CD8-positive, alpha-beta memory T cell (primary cell): ENCODE measurements around the gene PEX7. TPM values are rescaled to one million over a fixed set of nuclear protein-coding genes. Genes with fewer than 3 reads are reported as not detected.

Experiments
- CTCF ChIA-PET: fragments of 350-600 bp; sonication (Branson Sonifier 250); formaldehyde crosslinking; loops from one replicate; lab custom pipeline; 2021; ENCODE audit warnings: antibody characterized with exemption; lab: Charles Lee
- POLR2A ChIA-PET: fragments of 350-600 bp; sonication (Branson Sonifier 250); formaldehyde crosslinking; loops from one replicate; lab custom pipeline; 2021; ENCODE audit warnings: antibody characterized with exemption; lab: Charles Lee
- DNase-seq, 5 donors: peaks; one replicate each; pipeline versions ENCODE4 v3.0.0 to v3.0.0-alpha.2; 2020 to 2022; ENCODE audit warnings: mixed read lengths in 1 of 5
- H3K27ac ChIP-seq: one replicate; pipeline ENCODE4 v1.7.0; 2013; ENCODE audit warnings: low read depth, mild to moderate bottlenecking, low read length, moderate library complexity
- H3K27me3 ChIP-seq: 2 replicates; pipeline ENCODE4 v1.7.0; 2013; ENCODE audit warnings: low read length, mild to moderate bottlenecking; ENCODE audit not compliant: insufficient read depth, poor library complexity, severe bottlenecking
- H3K36me3 ChIP-seq: 2 replicates; pipeline ENCODE4 v1.7.0; 2013; ENCODE audit warnings: mild to moderate bottlenecking, low read length, moderate library complexity; ENCODE audit not compliant: insufficient read depth
- H3K4me1 ChIP-seq: 2 replicates; pipeline ENCODE4 v1.7.0; 2013; ENCODE audit warnings: mild to moderate bottlenecking, low read length, moderate library complexity; ENCODE audit not compliant: insufficient read depth
- H3K4me3 ChIP-seq: 2 replicates; pipeline ENCODE4 v1.7.0; 2013; ENCODE audit warnings: mild to moderate bottlenecking, low read length
- H3K9me3 ChIP-seq: 2 replicates; pipeline ENCODE4 v1.7.0; 2013; ENCODE audit warnings: mild to moderate bottlenecking, low read length
- H3K27ac Mint-ChIP-seq, 8 donors: one replicate each; pipeline ENCODE4 v1.8.0; 2020 to 2021; ENCODE audit warnings: mixed read lengths in 8 of 8, mild to moderate bottlenecking in 6 of 8, inconsistent platforms in 3 of 8, moderate library complexity in 3 of 8
- H3K27me3 Mint-ChIP-seq, 2 donors: one replicate each; pipeline ENCODE4 v1.8.0; 2020 to 2021; ENCODE audit warnings: mixed read lengths in 2 of 2, mild to moderate bottlenecking in 1 of 2, moderate library complexity in 1 of 2
- H3K36me3 Mint-ChIP-seq, 3 donors: one replicate each; pipeline ENCODE4 v1.8.0; 2020 to 2021; ENCODE audit warnings: mixed read lengths in 3 of 3, inconsistent platforms in 1 of 3, mild to moderate bottlenecking in 1 of 3
- H3K4me1 Mint-ChIP-seq, 3 donors: one replicate each; pipeline ENCODE4 v1.8.0; 2020 to 2021; ENCODE audit warnings: mixed read lengths in 3 of 3, inconsistent platforms in 1 of 3, mild to moderate bottlenecking in 1 of 3
- H3K4me3 Mint-ChIP-seq, 7 donors: one replicate each; pipeline ENCODE4 v1.8.0; 2020 to 2021; ENCODE audit warnings: mixed read lengths in 7 of 7, mild to moderate bottlenecking in 6 of 7, moderate library complexity in 4 of 7, inconsistent platforms in 2 of 7
- H3K9me3 Mint-ChIP-seq, 5 donors: one replicate each; pipeline ENCODE4 v1.8.0; 2020 to 2022; ENCODE audit warnings: mixed read lengths in 5 of 5, mild to moderate bottlenecking in 3 of 5, moderate library complexity in 2 of 5, inconsistent platforms in 1 of 5
- polyA plus RNA-seq: library from polyadenylated mRNA; unstranded; fragments of 300-500 nt; fragmentation: Illumina TruSeq; gene quantifications from one replicate; pipeline ENCODE4 v1.2.3, GENCODE V29; 2021
- total RNA-seq, 2 experiments: library from RNA; stranded (reverse); gene quantifications; one replicate each; pipeline ENCODE4 v1.2.3, GENCODE V29; 2021

Gene PEX7
- total and polyA plus RNA-seq, 3 experiments from 2014 or later, result 4.8 to 5.5 (median 4.9) TPM

DNA sequence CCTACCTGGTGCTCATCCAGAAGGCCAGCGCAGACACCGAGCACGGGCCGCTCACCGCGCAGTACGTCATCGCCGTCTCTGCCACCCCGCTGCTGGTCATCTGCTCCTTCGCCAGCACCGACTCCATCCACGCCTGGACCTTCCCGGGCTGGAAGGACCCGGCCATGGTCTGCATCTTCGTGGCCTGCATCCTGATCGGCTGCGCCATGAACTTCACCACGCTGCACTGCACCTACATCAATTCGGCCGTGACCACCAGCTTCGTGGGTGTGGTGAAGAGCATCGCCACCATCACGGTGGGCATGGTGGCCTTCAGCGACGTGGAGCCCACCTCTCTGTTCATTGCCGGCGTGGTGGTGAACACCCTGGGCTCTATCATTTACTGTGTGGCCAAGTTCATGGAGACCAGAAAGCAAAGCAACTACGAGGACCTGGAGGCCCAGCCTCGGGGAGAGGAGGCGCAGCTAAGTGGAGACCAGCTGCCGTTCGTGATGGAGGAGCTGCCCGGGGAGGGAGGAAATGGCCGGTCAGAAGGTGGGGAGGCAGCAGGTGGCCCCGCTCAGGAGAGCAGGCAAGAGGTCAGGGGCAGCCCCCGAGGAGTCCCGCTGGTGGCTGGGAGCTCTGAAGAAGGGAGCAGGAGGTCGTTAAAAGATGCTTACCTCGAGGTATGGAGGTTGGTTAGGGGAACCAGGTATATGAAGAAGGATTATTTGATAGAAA, 101.7 kb downstream of the PEX7 start:
- Mint-ChIP-seq H3K4me3 (peak overlapping the region; percentile 44 to 75 (median 62)), H3K36me3 (no peaks in the 10 kb centered on the region), H3K4me1 (peaks cover 17 to 36% (median 25%) of the 10 kb centered on the region in 3 donors), H3K27me3 (peaks cover 40 to 57% of the 10 kb centered on the region in 2 donors), H3K9me3 (no peaks in the 10 kb centered on the region), H3K27ac (peak overlapping the region in 1 of 8 donors; percentile 53)
- POLR2A ChIA-PET, result no interaction called here
- DNase-seq, result no peak
- Histone ChIP-seq H3K9me3 (no peaks in the 10 kb centered on the region), H3K27me3 (peaks cover 13% of the 10 kb centered on the region), H3K4me1 (peaks cover 23% of the 10 kb centered on the region), H3K36me3 (no peaks in the 10 kb centered on the region), H3K4me3 (no peak overlapping the region), H3K27ac (no peak overlapping the region)
- CTCF ChIA-PET, result interaction anchor here (1.3 kb wide), 1 partner anchor 43 kb away, joined by 3 read pairs; no protein-coding TSS in a partner anchor

DNA sequence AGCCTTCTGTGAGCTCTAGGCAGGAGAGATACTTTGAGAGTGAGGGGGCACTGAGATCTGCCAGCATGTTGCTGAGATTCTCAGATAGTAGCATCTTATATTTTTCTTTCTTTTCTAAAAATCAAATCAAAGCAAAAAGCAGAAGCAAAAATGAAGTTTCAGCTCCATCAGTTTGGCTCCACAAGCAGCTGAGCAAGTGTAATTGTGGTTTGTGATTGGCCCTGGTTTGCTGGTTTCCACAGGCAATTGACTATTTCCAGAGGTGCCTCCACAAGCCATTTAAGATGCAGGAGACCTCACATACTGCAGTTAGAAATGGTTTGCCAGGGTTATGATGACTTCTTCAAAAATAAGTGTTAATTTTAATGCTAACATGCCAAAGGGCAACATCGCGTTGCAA, 104.0 kb downstream of the PEX7 start:
- no peaks in the 10 kb centered on the region for H3K36me3 ChIP-seq
- DNase-seq, result no peak
- Mint-ChIP-seq H3K4me1 (peaks cover 1 to 18% (median 5%) of the 10 kb centered on the region in 3 donors), H3K27ac (no peak overlapping the region), H3K27me3 (peaks cover 30 to 51% of the 10 kb centered on the region in 2 donors), H3K4me3 (no peak overlapping the region), H3K36me3 (peaks cover 0 to 4% (median 0%) of the 10 kb centered on the region in 3 donors), H3K9me3 (no peaks in the 10 kb centered on the region)
- peaks cover 6% of the 10 kb centered on the region for H3K27me3 ChIP-seq
- no peak overlapping the region for H3K4me3 ChIP-seq
- no peaks in the 10 kb centered on the region for H3K9me3 ChIP-seq
- no peak overlapping the region for H3K27ac ChIP-seq
- CTCF ChIA-PET, result no interaction called here
- POLR2A ChIA-PET, result no interaction called here
- H3K4me1 ChIP-seq, result peaks cover 11% of the 10 kb centered on the region

DNA sequence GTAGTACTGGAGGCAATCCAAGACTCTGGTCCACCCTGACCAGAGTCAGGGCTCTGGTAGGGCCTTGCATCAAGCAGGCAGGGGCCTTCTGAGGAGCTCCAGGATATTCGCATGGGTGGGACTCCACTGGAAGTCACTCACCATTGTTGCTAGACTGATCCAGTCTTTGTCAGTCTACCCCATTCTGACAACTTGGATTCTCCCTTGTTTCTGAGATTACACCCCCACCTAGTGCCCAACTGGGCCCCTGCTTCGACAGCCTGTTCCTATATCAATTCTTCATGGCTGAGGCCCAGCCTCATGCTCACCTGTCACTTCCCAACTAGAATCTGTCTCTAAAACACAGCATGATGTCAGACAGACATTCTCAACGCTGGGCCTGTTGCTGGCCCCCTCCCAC, 104.9 kb downstream of the PEX7 start:
- Histone ChIP-seq H3K4me3 (no peak overlapping the region), H3K27me3 (peaks cover 5% of the 10 kb centered on the region), H3K9me3 (no peaks in the 10 kb centered on the region), H3K36me3 (no peaks in the 10 kb centered on the region), H3K27ac (no peak overlapping the region), H3K4me1 (peaks cover 7% of the 10 kb centered on the region)
- Mint-ChIP-seq H3K36me3 (peaks cover 0 to 4% (median 0%) of the 10 kb centered on the region in 3 donors), H3K4me3 (no peak overlapping the region), H3K27me3 (peaks cover 30 to 56% of the 10 kb centered on the region in 2 donors), H3K27ac (no peak overlapping the region), H3K9me3 (no peaks in the 10 kb centered on the region), H3K4me1 (peaks cover 1 to 16% (median 5%) of the 10 kb centered on the region in 3 donors)
- CTCF ChIA-PET, result no interaction called here
- no peak for DNase-seq
- POLR2A ChIA-PET, result no interaction called here

DNA sequence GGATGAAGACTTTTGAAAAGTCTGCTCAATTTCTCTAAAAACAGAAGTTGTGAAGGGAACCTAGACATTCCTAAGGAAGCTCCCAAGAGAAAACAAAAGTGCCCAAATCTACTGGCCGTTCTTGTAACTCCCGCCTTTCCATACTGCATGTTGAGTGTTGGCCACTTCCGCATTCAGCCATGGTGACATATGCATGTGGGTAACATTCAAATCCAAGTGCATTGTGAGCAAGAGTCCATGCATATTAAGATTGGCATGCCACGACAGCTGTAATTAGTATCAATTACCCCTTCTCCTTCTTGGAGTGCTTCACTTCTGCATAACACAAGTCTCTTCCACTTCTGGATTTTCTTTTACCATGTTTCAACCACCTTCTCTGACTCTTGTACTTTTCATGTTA, 108.1 kb downstream of the PEX7 start:
- no peak overlapping the region for H3K27ac Mint-ChIP-seq
- peaks cover 0 to 7% (median 0%) of the 10 kb centered on the region in 3 donors for H3K36me3 Mint-ChIP-seq
- H3K27me3 Mint-ChIP-seq, result peaks cover 21 to 66% of the 10 kb centered on the region in 2 donors
- H3K4me1 Mint-ChIP-seq, result no peaks in the 10 kb centered on the region
- CTCF ChIA-PET, result no interaction called here
- DNase-seq, result no peak
- Histone ChIP-seq H3K27ac (no peak overlapping the region), H3K27me3 (no peaks in the 10 kb centered on the region), H3K4me3 (no peak overlapping the region), H3K4me1 (no peaks in the 10 kb centered on the region), H3K36me3 (no peaks in the 10 kb centered on the region), H3K9me3 (no peaks in the 10 kb centered on the region)
- no peak overlapping the region for H3K4me3 Mint-ChIP-seq
- no peaks in the 10 kb centered on the region for H3K9me3 Mint-ChIP-seq
- POLR2A ChIA-PET, result no interaction called here

DNA sequence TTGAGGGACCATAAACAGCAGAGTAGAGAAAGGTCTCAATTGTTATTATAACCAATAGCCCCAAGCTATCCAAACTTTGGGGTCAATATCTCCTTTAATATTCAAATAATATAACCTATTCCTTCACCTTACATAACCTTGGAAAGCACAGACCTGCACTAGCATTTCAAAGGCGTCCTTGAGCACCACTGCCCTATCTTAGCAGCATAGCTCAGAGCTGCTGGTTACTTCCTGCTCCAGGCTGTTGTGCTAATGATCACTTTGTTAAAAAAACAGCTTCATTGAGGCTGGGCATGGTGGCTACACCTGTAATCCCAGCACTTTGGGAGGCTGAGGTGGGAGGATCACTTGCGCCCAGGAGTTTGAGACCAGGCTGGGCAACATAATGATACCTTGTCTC, 110.2 kb downstream of the PEX7 start:
- peaks cover 21 to 73% of the 10 kb centered on the region in 2 donors for H3K27me3 Mint-ChIP-seq
- Histone ChIP-seq H3K27me3 (peaks cover 4% of the 10 kb centered on the region), H3K9me3 (no peaks in the 10 kb centered on the region), H3K4me1 (no peaks in the 10 kb centered on the region), H3K27ac (no peak overlapping the region), H3K36me3 (no peaks in the 10 kb centered on the region), H3K4me3 (no peak overlapping the region)
- peaks cover 0 to 7% (median 0%) of the 10 kb centered on the region in 3 donors for H3K36me3 Mint-ChIP-seq
- ChIA-PET POLR2A (no interaction called here), CTCF (no interaction called here)
- H3K4me1 Mint-ChIP-seq, result no peaks in the 10 kb centered on the region
- no peak for DNase-seq
- no peak overlapping the region for H3K4me3 Mint-ChIP-seq
- H3K9me3 Mint-ChIP-seq, result no peaks in the 10 kb centered on the region
- no peak overlapping the region for H3K27ac Mint-ChIP-seq

DNA sequence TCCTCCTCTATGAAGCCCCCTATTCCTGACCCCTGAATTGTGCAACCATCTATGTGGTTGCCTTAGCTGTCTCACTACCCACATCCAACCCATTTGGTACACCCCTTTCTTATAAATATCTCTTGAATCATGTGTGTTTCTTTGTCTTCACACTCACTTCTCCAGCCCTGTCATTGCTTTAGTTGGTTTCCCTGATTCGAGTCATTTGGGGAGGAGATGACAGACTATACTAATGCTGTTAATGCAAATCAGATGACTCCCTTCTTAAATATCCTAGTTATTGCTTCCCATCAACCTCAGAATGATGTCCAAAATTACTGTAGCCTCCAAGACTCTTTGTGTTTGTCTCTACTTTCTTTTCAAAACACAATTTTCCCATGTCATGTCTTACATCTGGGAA, 122.7 kb downstream of the PEX7 start:
- ChIA-PET CTCF (no interaction called here), POLR2A (no interaction called here)
- Histone ChIP-seq H3K4me1 (no peaks in the 10 kb centered on the region), H3K9me3 (no peaks in the 10 kb centered on the region), H3K36me3 (no peaks in the 10 kb centered on the region), H3K27ac (no peak overlapping the region), H3K4me3 (no peak overlapping the region), H3K27me3 (no peaks in the 10 kb centered on the region)
- peaks cover 0 to 20% (median 4%) of the 10 kb centered on the region in 3 donors for H3K36me3 Mint-ChIP-seq
- H3K9me3 Mint-ChIP-seq, result peaks cover 0 to 7% (median 3%) of the 10 kb centered on the region in 5 donors
- H3K4me1 Mint-ChIP-seq, result no peaks in the 10 kb centered on the region
- H3K4me3 Mint-ChIP-seq, result no peak overlapping the region
- no peak for DNase-seq
- H3K27ac Mint-ChIP-seq, result no peak overlapping the region
- H3K27me3 Mint-ChIP-seq, result peaks cover under 1 to 36% of the 10 kb centered on the region in 2 donors

DNA sequence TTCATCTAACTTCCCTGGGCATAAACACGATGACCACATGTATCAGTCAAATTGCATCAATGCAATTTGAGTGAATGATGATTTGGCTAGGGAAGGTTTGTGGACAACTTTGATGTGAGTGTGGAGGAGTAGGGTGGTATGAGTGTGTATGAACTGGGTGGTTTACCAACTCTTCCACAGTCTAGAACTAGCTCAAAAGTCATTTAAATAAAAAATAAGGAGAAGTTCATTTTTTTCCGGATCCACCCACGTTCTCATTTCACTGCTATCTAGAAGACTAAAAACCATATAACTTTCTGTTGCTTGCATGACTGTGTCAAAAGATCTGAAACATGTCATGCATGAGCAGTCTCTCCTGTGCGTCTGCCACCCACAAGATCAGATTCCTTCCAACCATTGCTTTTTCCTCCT, 123.3 kb downstream of the PEX7 start:
- Mint-ChIP-seq H3K36me3 (peaks cover 0 to 20% (median 4%) of the 10 kb centered on the region in 3 donors), H3K27ac (no peak overlapping the region), H3K9me3 (peaks cover 0 to 7% (median 3%) of the 10 kb centered on the region in 5 donors), H3K4me1 (no peaks in the 10 kb centered on the region), H3K4me3 (no peak overlapping the region), H3K27me3 (peaks cover 2 to 31% of the 10 kb centered on the region in 2 donors)
- POLR2A ChIA-PET, result no interaction called here
- CTCF ChIA-PET, result no interaction called here
- Histone ChIP-seq H3K9me3 (no peaks in the 10 kb centered on the region), H3K4me1 (no peaks in the 10 kb centered on the region), H3K36me3 (no peaks in the 10 kb centered on the region), H3K4me3 (no peak overlapping the region), H3K27me3 (no peaks in the 10 kb centered on the region), H3K27ac (no peak overlapping the region)
- DNase-seq, result no peak

DNA sequence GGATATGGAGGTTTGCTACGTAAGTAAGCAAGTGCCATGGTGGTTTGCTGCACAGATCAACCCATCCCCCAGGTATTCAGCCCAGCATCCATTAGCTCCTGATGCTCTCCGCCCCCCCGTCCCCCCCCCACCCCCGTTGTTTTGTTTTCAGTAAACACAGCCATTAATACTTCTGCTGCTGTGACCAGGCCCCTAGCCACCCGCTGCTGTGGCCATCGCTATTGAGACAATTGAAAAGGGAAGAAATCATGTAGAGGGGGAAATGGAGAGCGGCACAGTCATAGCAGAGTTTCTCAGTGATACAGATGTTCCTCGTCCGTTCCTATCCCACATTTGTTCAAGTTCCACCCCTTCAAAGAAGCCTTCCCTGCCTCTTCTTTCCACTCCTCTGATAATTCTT, 124.6 kb downstream of the PEX7 start:
- Histone ChIP-seq H3K36me3 (no peaks in the 10 kb centered on the region), H3K27ac (no peak overlapping the region), H3K9me3 (no peaks in the 10 kb centered on the region), H3K4me1 (no peaks in the 10 kb centered on the region), H3K27me3 (no peaks in the 10 kb centered on the region), H3K4me3 (no peak overlapping the region)
- no peak for DNase-seq
- Mint-ChIP-seq H3K27ac (no peak overlapping the region), H3K27me3 (peaks cover 3 to 31% of the 10 kb centered on the region in 2 donors), H3K4me3 (no peak overlapping the region), H3K36me3 (peaks cover 0 to 16% (median 4%) of the 10 kb centered on the region in 3 donors), H3K9me3 (peaks cover 0 to 3% (median 3%) of the 10 kb centered on the region in 5 donors), H3K4me1 (no peaks in the 10 kb centered on the region)
- ChIA-PET POLR2A (no interaction called here), CTCF (no interaction called here)
